CD14-positive monocyte (primary cell): Measurements from ENCODE around the gene GSE1. TPM values are rescaled to one million over a fixed set of nuclear protein-coding genes. Genes with fewer than 3 reads are reported as not detected.

ENCODE experiments used
- DNase-seq, 3 donors: peaks; one replicate each; pipeline ENCODE4 v3.0.0-alpha.2; 2011 to 2022
- H2AFZ ChIP-seq: 2 replicates; pipeline ENCODE4 v1.6.0; 2012; ENCODE audit warnings: mild to moderate bottlenecking, low read depth, low read length, inconsistent platforms; ENCODE audit not compliant: insufficient read depth, poor library complexity, severe bottlenecking
- H3K27ac ChIP-seq, 2 donors: 1 replicate in 1 of 2; 2 replicates in 1 of 2; pipeline ENCODE4 v1.5.1; 2012 to 2013; ENCODE audit warnings: low read length in 2 of 2, control low read depth in 1 of 2, inconsistent platforms in 1 of 2, low read depth in 1 of 2, mild to moderate bottlenecking in 1 of 2
- H3K27me3 ChIP-seq, 2 donors: one replicate each; pipeline versions ENCODE4 v1.6.0 to v1.6.1; 2011 to 2013; ENCODE audit warnings: low read length in 2 of 2; ENCODE audit not compliant: control insufficient read depth in 2 of 2, insufficient read depth in 2 of 2
- H3K36me3 ChIP-seq, 2 donors: replicated peaks in 1 of 2; 1 replicate in 1 of 2; 2 replicates in 1 of 2; pipeline versions ENCODE4 v1.5.1 to v1.6.1; 2012 to 2013; ENCODE audit warnings: low read length in 2 of 2, control low read depth in 1 of 2, inconsistent platforms in 1 of 2, mild to moderate bottlenecking in 1 of 2; ENCODE audit not compliant: insufficient read depth in 2 of 2, control insufficient read depth in 1 of 2
- H3K4me1 ChIP-seq, 2 donors: 1 replicate in 1 of 2; 2 replicates in 1 of 2; pipeline versions ENCODE4 v1.5.1 to v1.6.1; 2012 to 2013; ENCODE audit warnings: low read length in 2 of 2, control low read depth in 1 of 2, inconsistent platforms in 1 of 2, mild to moderate bottlenecking in 1 of 2, moderate library complexity in 1 of 2; ENCODE audit not compliant: insufficient read depth in 2 of 2, control insufficient read depth in 1 of 2
- H3K4me2 ChIP-seq: replicated peaks from 2 replicates; pipeline ENCODE3; 2012; ENCODE audit warnings: low read length, moderate library complexity, mild to moderate bottlenecking; ENCODE audit not compliant: poor library complexity, severe bottlenecking; ENCODE audit errors: extremely low read depth
- H3K4me3 ChIP-seq, 3 experiments: fragments of 200-600 bp in 1 of 3; sonication (generic) in 1 of 3; replicated peaks in 1 of 3; 1 replicate in 2 of 3; 2 replicates in 1 of 3; pipeline ENCODE4 v1.5.1; 2011 to 2013; ENCODE audit warnings: low read length in 3 of 3, mild to moderate bottlenecking in 3 of 3, control low read depth in 2 of 3, low read depth in 2 of 3, inconsistent platforms in 1 of 3, moderate library complexity in 1 of 3
- H3K79me2 ChIP-seq: 2 replicates; pipeline ENCODE4 v1.6.0; 2012; ENCODE audit warnings: mild to moderate bottlenecking, control low read depth, inconsistent platforms, low read length, moderate library complexity; ENCODE audit not compliant: insufficient read depth
- H3K9ac ChIP-seq: 2 replicates; pipeline ENCODE4 v1.6.0; 2017; ENCODE audit warnings: low read length, mild to moderate bottlenecking; ENCODE audit not compliant: insufficient read depth, poor library complexity, severe bottlenecking
- H3K9me3 ChIP-seq, 2 donors: replicated peaks in 1 of 2; 1 replicate in 1 of 2; 2 replicates in 1 of 2; pipeline versions ENCODE4 v1.5.1 to v1.6.1; 2012 to 2013; ENCODE audit warnings: low read length in 2 of 2, control low read depth in 1 of 2; ENCODE audit not compliant: control insufficient read depth in 1 of 2, insufficient read depth in 1 of 2
- H4K20me1 ChIP-seq: 2 replicates; pipeline ENCODE4 v1.6.0; 2012; ENCODE audit warnings: mild to moderate bottlenecking, low read length, control low read depth, moderate library complexity; ENCODE audit not compliant: insufficient read depth
- H3K27ac Mint-ChIP-seq, 7 donors: one replicate each; pipeline ENCODE4 v1.8.0; 2020; ENCODE audit warnings: mild to moderate bottlenecking in 7 of 7, mixed read lengths in 7 of 7, moderate library complexity in 6 of 7, inconsistent platforms in 2 of 7
- H3K27me3 Mint-ChIP-seq, 3 donors: one replicate each; pipeline ENCODE4 v1.8.0; 2021 to 2022; ENCODE audit warnings: low read depth in 3 of 3, mild to moderate bottlenecking in 3 of 3, mixed read lengths in 3 of 3, moderate library complexity in 3 of 3, inconsistent platforms in 1 of 3
- H3K36me3 Mint-ChIP-seq, 2 donors: one replicate each; pipeline ENCODE4 v1.8.0; 2020; ENCODE audit warnings: mixed read lengths in 2 of 2, inconsistent platforms in 1 of 2, mild to moderate bottlenecking in 1 of 2
- H3K4me1 Mint-ChIP-seq: one replicate; pipeline ENCODE4 v1.8.0; 2020; ENCODE audit warnings: mild to moderate bottlenecking, mixed read lengths
- H3K4me3 Mint-ChIP-seq, 2 donors: one replicate each; pipeline ENCODE4 v1.8.0; 2020; ENCODE audit warnings: mild to moderate bottlenecking in 2 of 2, mixed read lengths in 2 of 2, moderate library complexity in 1 of 2
- H3K9me3 Mint-ChIP-seq, 7 donors: one replicate each; pipeline ENCODE4 v1.8.0; 2020 to 2022; ENCODE audit warnings: mixed read lengths in 7 of 7, mild to moderate bottlenecking in 6 of 7, moderate library complexity in 6 of 7, inconsistent platforms in 2 of 7
- CTCF ChIP-seq: fragments of 200-600 bp; IDR thresholded peaks from one replicate; pipeline ENCODE4 v1.8.0; 2022; ENCODE audit warnings: antibody characterized with exemption, mild to moderate bottlenecking
- WGBS: methylation state at CpG from one replicate; pipeline ENCODE4 v1.1.5; 2013; ENCODE audit warnings: missing lambda C conversion rate; ENCODE audit not compliant: insufficient coverage; 5-methylcytosine and 5-hydroxymethylcytosine counted together
- intact Hi-C, 2 donors: fragments of 100-400 bp; cut with micrococcal nuclease; formaldehyde crosslinking; loops; one replicate each; pipeline versions ENCODE4 v1.15.0 to v1.15.1; 2023
- polyA plus RNA-seq, 3 donors: library from polyadenylated mRNA; depleted of rRNA in 1 of 3; unstranded in 2 of 3; stranded (reverse) in 1 of 3; fragments of 300-500 nt in 2 of 3; fragments of >200 nt in 1 of 3; fragmentation: Illumina TruSeq in 2 of 3; gene quantifications; 1 replicate in 2 of 3; 2 replicates in 1 of 3; pipeline ENCODE4 v1.2.3, GENCODE V29; 2012 to 2021

Gene GSE1
- polyA plus RNA-seq, 3 donors: 0.67 to 38.9 (median 0.86) TPM

GRCh38 chr16:85614338-85615013 lies 1.4 kb downstream of the GSE1 start:
- no peaks in the 10 kb centered on the region for H3K9me3 ChIP-seq
- peaks cover 88% of the 10 kb centered on the region for H3K79me2 ChIP-seq
- Mint-ChIP-seq H3K4me3 (peak overlapping the region; percentile 94 to 98), H3K36me3 (peaks cover 7 to 8% of the 10 kb centered on the region in 2 donors), H3K27ac (peak overlapping the region in 2 of 7 donors; percentile 18 to 70), H3K27me3 (peaks cover 0 to 9% (median 1%) of the 10 kb centered on the region in 3 donors), H3K4me1 (peaks cover 57% of the 10 kb centered on the region), H3K9me3 (peaks cover 0 to 3% (median 0%) of the 10 kb centered on the region in 7 donors)
- H3K4me1 ChIP-seq: peaks cover 66 to 83% of the 10 kb centered on the region in 2 donors
- no peak overlapping the region for H3K9ac ChIP-seq
- H3K27ac ChIP-seq: no peak overlapping the region
- TF ChIP-seq CTCF: no peak
- 12% methylated on average over 26 of the region's 41 CpGs for WGBS
- peaks cover 80% of the 10 kb centered on the region for H4K20me1 ChIP-seq
- no peak for DNase-seq
- no peaks in the 10 kb centered on the region for H3K27me3 ChIP-seq
- intact Hi-C loops: loop anchor here (5.0 to 10.0 kb wide), 5 partner anchors 57 to 310 kb away; partner anchors contain the start of gene GINS2 (in 1 of the 2)
- no peaks in the 10 kb centered on the region for H3K36me3 ChIP-seq
- peak overlapping the region; percentile 93 for H3K4me2 ChIP-seq
- H2AFZ ChIP-seq: no peak overlapping the region
- peak overlapping the region; percentile 28 to 84 (median 44) for H3K4me3 ChIP-seq

- DNase-seq: peak in 2 of 3 donors; percentile 15 to 35
- H3K4me3 Mint-ChIP-seq: peak overlapping the region; percentile 94 to 98
- H3K36me3 Mint-ChIP-seq: peaks cover 6 to 7% of the 10 kb centered on the region in 2 donors
- WGBS: 12% methylated on average over 39 of the region's 39 CpGs
- H3K9me3 ChIP-seq: no peaks in the 10 kb centered on the region
- H3K9ac ChIP-seq: peak overlapping the region; percentile 73
- H3K4me1 Mint-ChIP-seq: peaks cover 49% of the 10 kb centered on the region
- peak overlapping the region; percentile 79 for H2AFZ ChIP-seq
- H3K27ac Mint-ChIP-seq: peak overlapping the region; percentile 93 to 98 (median 97)
- H3K79me2 ChIP-seq: peaks cover 88% of the 10 kb centered on the region
- H3K27me3 ChIP-seq: no peaks in the 10 kb centered on the region
- no peak for TF ChIP-seq CTCF
- H3K27ac ChIP-seq: peak overlapping the region; percentile 88 to 93
- peaks cover 80% of the 10 kb centered on the region for H4K20me1 ChIP-seq
- H3K27me3 Mint-ChIP-seq: peaks cover 0 to 9% (median 0%) of the 10 kb centered on the region in 3 donors
- peak overlapping the region in 2 of 3 experiments; percentile 28 to 84 for H3K4me3 ChIP-seq
- intact Hi-C loops: loop anchor here (5.0 to 10.0 kb wide), 4 partner anchors 58 to 310 kb away; partner anchors contain the start of gene GINS2 (in 1 of the 2)
- H3K4me1 ChIP-seq: peaks cover 60 to 76% of the 10 kb centered on the region in 2 donors
- peak overlapping the region; percentile 93 for H3K4me2 ChIP-seq
- H3K9me3 Mint-ChIP-seq: peaks cover 0 to 3% (median 0%) of the 10 kb centered on the region in 7 donors
- peaks cover 0 to under 1% of the 10 kb centered on the region in 2 donors for H3K36me3 ChIP-seq
Measured at GRCh38 chr16:85615014-85615851, 2.1 kb downstream of the GSE1 start.
